OCI-M2 (cell line): ENCODE data around the gene METTL16.

ENCODE experiments used
- DNase-seq: peaks from one replicate; lab custom pipeline; 2025; ENCODE audit not compliant: unreplicated experiment; lab: John Stamatoyannopoulos, UW

METTL16 gene

GRCh38 chr17:2416010-2416734 is 95.5 kb downstream of the METTL16 start:
- no peak for DNase-seq

GRCh38 chr17:2415081-2415480 is 96.6 kb downstream of the METTL16 start:
- DNase-seq = no peak

- DNase-seq = no peak
Measured at GRCh38 chr17:2414446-2415064, 97.1 kb downstream of the METTL16 start.

GRCh38 chr17:2412561-2413021 is 99.1 kb downstream of the METTL16 start:
- DNase-seq = no peak

- no peak for DNase-seq
Measured at GRCh38 chr17:2410951-2411350, 100.7 kb downstream of the METTL16 start.

GRCh38 chr17:2406903-2407790 is 104.5 kb downstream of the METTL16 start:
- DNase-seq = no peak

- DNase-seq = no peak
Measured at GRCh38 chr17:2406271-2406902, 105.3 kb downstream of the METTL16 start.

- no peak for DNase-seq
Measured at GRCh38 chr17:2405247-2405926, 106.3 kb downstream of the METTL16 start.

- DNase-seq = no peak
Measured at GRCh38 chr17:2403044-2403443, 108.6 kb downstream of the METTL16 start.

GRCh38 chr17:2402544-2402943 is 109.1 kb downstream of the METTL16 start:
- no peak for DNase-seq

- peak; percentile 79 for DNase-seq
Measured at GRCh38 chr17:2401426-2402221, 110.1 kb downstream of the METTL16 start.

GRCh38 chr17:2400877-2401425 is 110.7 kb downstream of the METTL16 start, which contains the start of gene MNT:
Gene MNT, minus strand, starts transcription at chr17:2401060. Its CDS starts 348 bp downstream, at chr17:2400712.
- DNase-seq = no peak

- DNase-seq = no peak
Measured at GRCh38 chr17:2400474-2400866, 111.2 kb downstream of the METTL16 start.

- no peak for DNase-seq
Measured at GRCh38 chr17:2399572-2400473, 111.9 kb downstream of the METTL16 start.

- DNase-seq = no peak
Measured at GRCh38 chr17:2398655-2399571, 112.8 kb downstream of the METTL16 start.

GRCh38 chr17:2398182-2398581 is 113.5 kb downstream of the METTL16 start:
- DNase-seq = no peak
